Right lobe of liver (tissue), 6 donors: ENCODE results near the gene PASK. TPM values are rescaled to one million over a fixed set of nuclear protein-coding genes. Genes with fewer than 3 reads are reported as not detected.

ENCODE experiments used
- ATAC-seq, 4 donors: fragments of 200-7000 bp; cut with Tn5 transposase; one replicate each; pipeline ENCODE4 v1.9.1; 2020; ENCODE audit warnings: mild to moderate bottlenecking in 4 of 4, moderate library complexity in 4 of 4
- DNase-seq, 3 donors: peaks; one replicate each; pipeline ENCODE4 v3.0.0-alpha.2; 2020
- H3K27ac ChIP-seq, 3 donors: fragments of 200-600 bp; one replicate each; pipeline ENCODE4 v1.8.0; 2022
- H3K27me3 ChIP-seq, 2 donors: fragments of 200-600 bp; one replicate each; pipeline ENCODE4 v1.8.0; 2022
- H3K36me3 ChIP-seq, 4 donors: fragments of 200-600 bp; sonication (generic) in 1 of 4; one replicate each; pipeline versions ENCODE4 v1.5.1 to v1.8.0; 2017 to 2022; ENCODE audit warnings: control low read depth in 1 of 4
- H3K4me1 ChIP-seq, 4 donors: fragments of 200-600 bp; sonication (generic) in 1 of 4; one replicate each; pipeline versions ENCODE4 v1.5.1 to v1.8.0; 2017 to 2022; ENCODE audit warnings: control low read depth in 1 of 4
- H3K4me3 ChIP-seq, 3 donors: fragments of 200-600 bp; one replicate each; pipeline ENCODE4 v1.8.0; 2022
- H3K9me3 ChIP-seq, 4 donors: fragments of 200-600 bp; sonication (generic) in 1 of 4; one replicate each; pipeline versions ENCODE4 v1.5.1 to v1.8.0; 2017 to 2022; ENCODE audit warnings: control low read depth in 1 of 4
- CTCF ChIP-seq, 4 donors: fragments of 200-600 bp in 3 of 4; fragments of 450-650 bp in 1 of 4; IDR thresholded peaks; one replicate each; pipeline versions ENCODE4 v1.5.1 to v1.8.0; 2016 to 2022; ENCODE audit warnings: antibody characterized with exemption in 4 of 4, mild to moderate bottlenecking in 2 of 4
- POLR2A ChIP-seq: fragments of 450-650 bp; IDR thresholded peaks from one replicate; pipeline ENCODE4 v1.6.1; 2017; ENCODE audit warnings: antibody characterized with exemption, mild to moderate bottlenecking
- WGBS: methylation state at CpG from one replicate; pipeline ENCODE4 v1.1.6; 2018; ENCODE audit warnings: low coverage, low lambda C conversion rate; ENCODE audit not compliant: insufficient coverage; ENCODE audit errors: missing lambda C conversion rate; 5-methylcytosine and 5-hydroxymethylcytosine counted together
- intact Hi-C, 2 donors: fragments of 100-400 bp; cut with DNase I; formaldehyde crosslinking; loops; one replicate each; pipeline versions ENCODE4 v1.11.2 to v1.14.1; 2022
- total RNA-seq, 6 experiments: library from RNA; depleted of rRNA in 2 of 6; stranded (reverse); fragments of >200 nt in 2 of 6; fragmentation: NEBNext Ultra II Directional in 3 of 6; extraction: Animal tissue kit (Norgen Biotek cat#: 25700) in 3 of 6; gene quantifications; one replicate each; pipeline versions ENCODE4 v1.1.0 to v1.2.4, GENCODE V29; 2016 to 2023
- donor health status: DM: no; HTN: yes; CAD: no.
- donor health status: DM: no; HTN: no; CAD: no.
- donor health status: DM: no; HTN: no; CAD: no.
- donor health status: DM: no; HTN: yes; CAD: no.
- donor health status: DM: no; HTN: yes; CAD: no.

Gene PASK
- total RNA-seq, 6 experiments from 2014 or later = 2.0 to 4.2 (median 3.4) TPM

- Histone ChIP-seq H3K36me3 (no peaks in the 10 kb centered on the region), H3K4me1 (peaks cover 0 to 4% (median 0%) of the 10 kb centered on the region in 4 donors), H3K27ac (no peak overlapping the region), H3K4me3 (no peak overlapping the region), H3K27me3 (no peaks in the 10 kb centered on the region), H3K9me3 (no peaks in the 10 kb centered on the region)
- no peak for ATAC-seq
- DNase-seq = no peak
- no peak for TF ChIP-seq CTCF (IDR thresholded peaks at IDR 0.05)
- TF ChIP-seq POLR2A = no peak
- intact Hi-C loops = no loop called here
- WGBS = 86% methylated on average over 8 of the region's 16 CpGs
Observed at GRCh38 chr2:241138471-241138870, 10.8 kb downstream of the PASK start.

GRCh38 chr2:241137276-241138190, 11.7 kb downstream of the PASK start:
- Histone ChIP-seq H3K36me3 (no peaks in the 10 kb centered on the region), H3K9me3 (no peaks in the 10 kb centered on the region), H3K4me1 (peaks cover 0 to 4% (median 0%) of the 10 kb centered on the region in 4 donors), H3K27ac (no peak overlapping the region), H3K4me3 (no peak overlapping the region), H3K27me3 (no peaks in the 10 kb centered on the region)
- WGBS = 88% methylated on average over 10 of the region's 24 CpGs
- no peak for ATAC-seq
- TF ChIP-seq POLR2A (no peak), CTCF (IDR thresholded peaks at IDR 0.05) (no peak)
- no peak for DNase-seq
- intact Hi-C loops = no loop called here

DNA sequence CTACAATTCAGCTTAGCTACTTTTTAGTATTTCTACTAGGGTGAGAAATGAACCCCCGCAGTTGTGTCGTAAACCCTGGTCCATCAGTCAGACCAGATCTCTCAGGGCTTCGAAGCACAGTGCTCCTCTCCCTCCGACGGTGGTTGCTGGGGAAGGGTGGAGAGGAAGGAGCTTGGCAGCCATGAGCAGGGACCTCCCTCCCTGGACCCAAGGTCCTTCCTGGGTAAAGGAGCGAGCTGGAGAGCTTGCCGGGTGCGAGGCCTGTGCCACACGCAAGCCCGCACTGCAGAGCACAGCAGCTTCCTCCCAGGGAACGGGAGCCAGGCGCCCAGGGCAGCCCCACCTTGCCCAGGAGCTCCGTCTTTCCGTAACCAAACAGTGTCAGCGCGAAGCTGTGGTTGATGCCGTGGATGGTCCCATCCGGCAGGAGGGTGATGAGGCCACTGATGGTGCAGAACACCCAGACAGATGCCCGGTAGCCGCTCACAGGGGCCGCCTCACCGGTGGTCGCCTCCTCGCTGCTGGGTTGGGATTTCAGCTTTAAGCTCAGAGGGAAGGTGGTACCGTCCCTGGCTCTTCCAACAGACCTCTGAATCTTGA, 12.5 kb downstream of the PASK start:
- TF ChIP-seq POLR2A (no peak), CTCF (IDR thresholded peaks at IDR 0.05) (no peak)
- 100% methylated on average over 3 of the region's 25 CpGs for WGBS
- DNase-seq (no peak), ATAC-seq (no peak)
- Histone ChIP-seq H3K4me1 (peaks cover 0 to 4% (median 0%) of the 10 kb centered on the region in 4 donors), H3K27me3 (no peaks in the 10 kb centered on the region), H3K36me3 (no peaks in the 10 kb centered on the region), H3K4me3 (no peak overlapping the region), H3K27ac (no peak overlapping the region), H3K9me3 (no peaks in the 10 kb centered on the region)
- intact Hi-C loops = no loop called here

- 79% methylated on average over 5 of the region's 8 CpGs for WGBS
- Histone ChIP-seq H3K9me3 (no peaks in the 10 kb centered on the region), H3K27me3 (no peaks in the 10 kb centered on the region), H3K4me3 (no peak overlapping the region), H3K36me3 (no peaks in the 10 kb centered on the region), H3K27ac (no peak overlapping the region), H3K4me1 (peaks cover 0 to 4% (median 0%) of the 10 kb centered on the region in 4 donors)
- no peak for ATAC-seq
- no peak for TF ChIP-seq CTCF (IDR thresholded peaks at IDR 0.05)
- TF ChIP-seq POLR2A = no peak
- DNase-seq = no peak
- intact Hi-C loops = no loop called here
Observed at GRCh38 chr2:241136191-241136590, 13.1 kb downstream of the PASK start.
